Measurements from ENCODE around the gene TAS2R60.
"Not testable (repeated sequence)": the region's sequence is repeated elsewhere in the genome, so short reads cannot be mapped to it uniquely, and the experiment has no call there.

The TAS2R60 gene

GRCh38 chr7:143411976-143412708 lies 31.1 kb upstream of the TAS2R60 start:
- DNase-seq, result no peak

- no peak for DNase-seq
Observed at GRCh38 chr7:143413123-143413522, 30.1 kb upstream of the TAS2R60 start.

GRCh38 chr7:143415209-143415608 lies 28.0 kb upstream of the TAS2R60 start:
- not testable (repeated sequence) for DNase-seq

GRCh38 chr7:143415742-143416397 lies 27.4 kb upstream of the TAS2R60 start:
- DNase-seq, result peak; percentile 25

- peak; percentile 59 for DNase-seq
Observed at GRCh38 chr7:143416565-143417149, 26.6 kb upstream of the TAS2R60 start.

- peak; percentile 16 for DNase-seq
Observed at GRCh38 chr7:143417734-143418383, 25.4 kb upstream of the TAS2R60 start.

- DNase-seq, result peak; percentile 8
Observed at GRCh38 chr7:143418681-143419458, 24.4 kb upstream of the TAS2R60 start.

- no peak for DNase-seq
Observed at GRCh38 chr7:143419880-143420279, 23.4 kb upstream of the TAS2R60 start.

GRCh38 chr7:143420624-143421023 lies 22.6 kb upstream of the TAS2R60 start:
- DNase-seq, result not testable (repeated sequence)

- no peak for DNase-seq
Observed at GRCh38 chr7:143422033-143422432, 21.2 kb upstream of the TAS2R60 start.

GRCh38 chr7:143424476-143424875 lies 18.8 kb upstream of the TAS2R60 start:
- not testable (repeated sequence) for DNase-seq

- DNase-seq, result no peak
Observed at GRCh38 chr7:143426479-143427142, 16.6 kb upstream of the TAS2R60 start.

- peak; percentile 15 for DNase-seq
Observed at GRCh38 chr7:143429770-143430698, 13.2 kb upstream of the TAS2R60 start.

- DNase-seq, result no peak
Observed at GRCh38 chr7:143431109-143431508, 12.1 kb upstream of the TAS2R60 start.

GRCh38 chr7:143433759-143434158 lies 9.5 kb upstream of the TAS2R60 start:
- no peak for DNase-seq

- no peak for DNase-seq
Observed at GRCh38 chr7:143434660-143435059, 8.6 kb upstream of the TAS2R60 start.

- no peak for DNase-seq
Observed at GRCh38 chr7:143435266-143435665, 8.0 kb upstream of the TAS2R60 start.

GRCh38 chr7:143436325-143436946 lies 6.8 kb upstream of the TAS2R60 start:
- no peak for DNase-seq

GRCh38 chr7:143437578-143437977 lies 5.7 kb upstream of the TAS2R60 start:
- no peak for DNase-seq

GRCh38 chr7:143439866-143440265 lies 3.4 kb upstream of the TAS2R60 start:
- DNase-seq, result no peak

All from fibroblast of upper back skin (primary cell).